NCI-H1417 (cell line): ENCODE results near the gene WWP2.

Source experiments
- DNase-seq, 3 experiments: peaks; one replicate each; lab custom pipeline; 2025; lab: John Stamatoyannopoulos, UW

The WWP2 gene

DNA sequence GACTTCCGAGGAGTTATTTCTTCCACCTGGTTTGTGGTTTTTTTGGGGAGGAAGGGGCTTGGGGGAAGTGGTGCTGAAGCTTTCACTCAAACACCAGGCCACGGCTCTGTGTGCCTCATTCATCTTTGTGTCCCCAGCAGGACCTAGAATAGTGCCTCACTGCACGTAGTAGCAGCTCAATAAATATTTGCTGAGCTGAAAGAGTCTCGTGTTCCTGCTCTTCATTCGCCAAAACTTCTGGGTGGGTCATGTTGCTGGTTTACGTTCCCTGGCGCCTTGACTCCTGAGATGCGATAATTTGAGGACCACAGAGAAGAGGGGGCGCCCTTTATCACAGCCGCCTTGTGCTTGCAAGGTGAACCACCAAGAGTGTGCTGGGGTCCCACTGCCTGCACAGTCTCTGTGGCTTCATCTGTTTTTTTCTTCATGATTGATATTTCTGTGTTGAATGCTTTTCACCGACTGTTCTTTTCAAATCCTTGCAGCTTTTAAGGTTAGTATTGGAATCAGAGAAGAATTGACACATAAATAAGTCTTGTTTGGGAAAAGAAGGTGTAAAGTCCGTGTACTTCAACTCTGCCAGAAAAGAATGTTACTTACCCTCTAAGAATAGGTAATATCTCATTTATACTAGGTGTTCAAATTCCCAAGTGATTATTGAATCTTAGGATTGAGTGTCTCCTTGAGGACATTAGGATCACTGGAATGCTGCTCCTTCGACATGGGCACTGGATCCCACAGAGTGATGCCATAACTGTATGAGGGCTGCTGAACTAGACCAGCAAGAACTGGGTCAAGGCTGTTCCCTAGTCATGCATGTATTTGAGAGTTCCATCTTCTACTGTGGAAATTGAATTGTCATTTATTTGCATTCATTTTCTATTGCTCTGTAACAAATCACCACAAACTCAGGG is 96.3 kb downstream of the WWP2 start:
- DNase-seq, result no peak

DNA sequence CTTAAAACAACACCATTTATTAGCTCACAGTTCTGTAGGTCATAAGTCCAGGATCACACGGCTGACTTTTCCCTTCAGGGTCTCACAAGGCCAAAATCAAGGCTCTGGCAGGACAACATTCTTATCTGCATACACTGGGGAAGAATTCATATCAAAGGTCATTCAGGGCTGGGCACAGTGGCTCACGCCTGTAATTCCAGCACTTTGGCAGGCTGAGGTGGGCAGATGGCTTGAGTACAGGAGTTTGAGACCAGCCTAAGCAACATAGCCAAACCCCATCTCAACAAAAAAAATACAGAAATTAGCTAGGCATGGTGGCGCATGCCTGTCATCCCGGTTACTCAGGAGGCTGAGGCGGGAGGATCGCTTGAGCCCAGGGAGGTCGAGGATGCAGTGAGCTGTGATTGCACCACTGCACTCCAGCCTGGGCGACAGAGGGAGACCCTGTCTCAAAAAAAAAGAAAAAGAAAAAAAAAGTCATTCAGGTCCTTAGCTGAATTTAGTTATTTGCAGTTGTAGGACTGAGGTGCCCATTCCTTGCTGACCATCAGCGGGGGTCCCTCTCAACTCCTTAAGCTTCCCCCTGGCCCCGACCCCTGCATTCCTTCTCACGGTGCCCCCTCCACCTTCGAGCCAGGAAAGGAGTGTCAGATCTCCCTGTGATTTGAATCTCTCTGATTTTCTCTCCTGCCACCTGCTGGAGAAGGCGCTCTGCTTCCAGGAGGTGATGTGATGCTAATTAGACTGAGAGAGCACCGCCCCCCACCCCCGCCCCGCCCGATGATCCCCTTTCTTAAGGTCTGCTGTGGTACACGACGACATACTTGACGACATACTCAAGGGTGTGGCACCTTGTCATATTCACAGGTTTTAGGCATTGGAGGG is 97.2 kb downstream of the WWP2 start:
- no peak for DNase-seq

DNA sequence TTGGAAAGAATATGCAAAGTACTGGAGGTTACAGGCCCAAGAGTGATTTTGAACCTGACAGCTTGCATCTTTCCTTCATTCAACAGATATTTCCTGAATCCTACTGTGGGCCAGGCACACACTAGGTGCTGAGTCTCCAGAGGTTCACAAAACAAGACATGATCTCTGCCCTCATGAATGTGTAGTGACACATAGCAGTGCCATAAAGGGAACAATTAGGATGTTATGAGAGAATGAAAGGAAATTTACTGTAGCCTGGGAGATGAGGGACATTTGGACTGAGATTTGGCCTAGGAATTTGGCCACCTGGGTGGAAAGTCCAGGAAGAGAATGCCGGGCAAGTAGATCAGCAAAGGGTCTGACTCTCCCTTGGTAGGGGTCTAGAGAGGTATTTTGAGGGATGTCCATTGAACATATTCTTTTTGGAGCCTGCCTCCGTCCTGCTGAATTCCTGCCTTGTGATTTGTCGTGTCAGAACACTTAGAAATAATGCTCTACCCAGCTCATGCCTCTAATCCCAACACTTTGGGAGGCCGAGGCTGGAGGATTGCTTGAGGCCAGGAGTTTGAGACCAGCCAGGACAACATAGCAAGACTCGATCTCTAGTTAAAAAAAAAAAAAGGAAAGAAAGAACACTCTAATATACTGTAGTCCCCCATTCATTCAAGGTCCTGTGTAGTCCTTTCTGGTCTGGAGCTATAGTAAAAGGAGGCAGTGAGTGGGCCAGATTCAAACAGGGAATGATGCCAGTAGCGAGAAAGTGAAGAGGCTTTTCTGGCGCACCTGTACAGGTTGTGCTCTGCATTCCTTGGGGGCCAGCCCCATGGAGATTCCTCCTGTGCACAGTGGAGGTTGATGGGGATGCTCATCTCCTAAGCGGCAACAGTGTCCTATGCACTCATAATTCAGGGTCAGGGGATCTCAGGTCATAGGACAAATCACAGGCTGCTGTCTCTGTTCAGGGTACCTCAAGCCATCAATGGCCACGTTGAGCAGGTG is 98.4 kb downstream of the WWP2 start:
- no peak for DNase-seq

DNA sequence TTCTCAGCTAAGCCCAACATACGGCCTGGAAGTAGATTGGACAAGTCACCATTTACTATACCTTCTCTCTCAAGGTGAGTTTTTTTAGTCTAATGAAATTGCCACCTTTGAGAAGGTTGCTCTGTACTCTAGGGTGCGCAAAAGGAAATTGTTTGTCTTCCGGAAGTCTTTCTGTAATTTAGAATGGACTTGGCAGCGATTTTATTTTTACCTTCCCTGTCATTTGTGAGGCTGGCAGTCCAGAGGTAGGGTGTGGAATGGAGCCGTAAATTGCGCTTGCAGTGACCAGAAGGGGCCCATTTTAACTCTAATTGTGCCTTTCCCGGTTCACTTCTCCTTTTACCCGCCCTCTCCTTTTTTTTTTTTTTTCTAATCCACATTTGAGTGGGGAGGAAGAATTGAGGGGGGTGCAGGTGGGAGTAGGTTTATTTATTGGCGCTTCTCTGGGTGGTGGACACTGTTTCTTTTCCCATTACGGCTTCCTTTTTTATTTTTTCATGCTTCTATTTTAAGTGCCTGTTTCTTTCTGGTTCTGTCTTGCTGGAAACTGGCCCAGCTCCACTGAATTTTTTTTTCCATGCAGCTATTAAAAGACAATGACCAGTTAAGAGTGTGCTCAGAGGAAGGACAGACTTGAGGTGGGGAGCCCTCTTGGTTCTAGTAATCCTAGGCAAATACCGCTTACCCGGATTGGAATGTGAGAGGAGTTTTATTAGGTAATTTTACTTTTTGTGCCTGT is 99.3 kb downstream of the WWP2 start:
- peak in 1 of 3 experiments; percentile 61 for DNase-seq

DNA sequence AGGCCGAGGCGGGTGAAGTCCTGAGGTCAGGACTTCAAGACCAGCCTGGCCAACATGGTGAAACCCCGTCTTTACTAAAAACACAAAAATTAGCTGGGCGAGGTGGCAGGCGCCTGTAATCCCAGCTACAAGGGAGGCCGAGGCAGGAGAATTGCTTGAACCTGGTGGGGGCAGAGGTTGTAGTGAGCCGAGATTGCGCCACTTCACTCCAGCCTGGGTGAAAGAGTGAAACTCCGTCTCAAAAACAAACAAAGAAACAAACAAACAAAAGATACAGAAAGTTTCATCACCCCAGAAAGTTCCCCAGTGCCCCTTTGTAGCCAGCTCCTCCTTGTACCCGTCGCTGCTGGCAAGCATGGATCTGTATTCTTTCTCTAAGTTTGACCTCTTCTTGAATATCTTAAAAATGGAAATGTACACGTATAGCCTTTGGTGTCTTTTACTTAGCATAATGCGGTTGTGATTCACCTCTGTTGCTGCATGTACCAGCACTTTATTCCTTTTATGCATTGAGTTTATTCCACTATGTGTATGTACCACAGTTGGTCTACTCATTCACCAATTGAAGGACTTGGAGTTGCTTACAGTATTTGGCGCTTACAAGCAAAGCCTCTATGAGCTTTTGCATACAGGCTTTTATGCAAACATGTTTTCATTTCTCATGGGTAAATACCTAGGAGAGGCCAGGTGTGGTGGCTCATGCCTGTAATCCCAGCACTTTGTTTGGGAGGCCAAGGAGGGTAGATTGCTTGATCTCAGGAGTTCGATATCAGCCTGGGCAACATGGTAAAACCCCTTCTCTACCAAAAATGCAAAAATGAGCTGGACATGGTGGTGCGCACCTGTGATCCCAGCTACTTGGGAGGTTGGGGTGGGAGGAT is 101.5 kb downstream of the WWP2 start:
- DNase-seq, result no peak

DNA sequence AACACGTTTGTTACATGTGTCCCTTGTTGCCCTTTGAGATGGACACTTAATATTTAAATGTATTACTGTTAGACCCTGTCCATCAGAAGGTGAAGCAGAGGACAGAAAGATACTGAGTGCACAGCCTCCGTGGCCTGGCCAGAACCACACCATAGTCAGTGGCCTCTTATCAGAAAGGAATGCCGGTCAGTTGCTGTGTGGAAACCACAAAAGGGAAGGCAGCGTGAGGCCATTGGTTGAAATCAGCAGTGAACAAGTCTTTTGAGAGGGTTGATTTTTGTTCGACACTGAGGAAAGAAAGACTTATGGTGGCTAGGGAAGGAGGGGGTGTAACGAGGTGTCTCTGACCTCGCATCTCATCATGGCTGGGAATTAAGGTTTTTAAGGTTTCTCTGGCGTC is 103.6 kb downstream of the WWP2 start:
- DNase-seq, result no peak

DNA sequence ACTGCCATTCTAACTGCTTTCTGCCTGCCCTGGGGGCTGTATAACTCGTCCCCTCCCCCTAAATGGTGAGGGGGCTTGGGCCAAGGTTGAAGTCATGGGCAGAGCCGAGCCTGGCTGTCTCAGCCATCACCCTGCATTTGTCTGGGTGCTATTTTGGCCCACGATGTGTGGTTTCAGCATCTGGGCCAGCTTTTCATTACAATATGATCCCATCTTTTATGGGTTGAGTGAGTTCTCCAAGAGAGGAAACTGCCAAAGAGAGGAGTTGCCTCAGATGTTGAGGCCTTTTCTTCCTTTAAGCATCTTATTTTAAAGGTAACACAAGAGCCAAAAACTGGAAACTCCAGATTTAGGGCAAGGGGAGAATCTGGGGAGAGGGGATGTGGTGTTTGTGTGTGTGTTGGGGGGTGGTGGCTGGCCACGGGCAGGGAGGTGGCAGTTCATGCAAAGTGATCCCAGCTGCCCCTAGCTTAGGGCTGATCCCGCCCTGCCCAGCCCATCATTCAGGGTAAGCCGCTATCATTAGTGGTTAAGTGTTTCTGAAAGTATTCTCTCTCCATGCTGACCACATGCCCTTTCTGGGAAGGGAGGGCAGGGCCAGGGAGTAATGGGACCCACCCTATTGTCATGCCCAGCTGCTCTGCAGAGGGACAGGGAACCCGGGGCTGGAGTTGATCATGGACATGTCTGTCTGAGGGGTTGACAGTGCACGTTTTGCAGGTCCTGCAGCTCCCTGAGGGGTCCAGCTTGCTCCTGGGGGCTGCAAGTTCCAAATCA is 105.8 kb downstream of the WWP2 start:
- no peak for DNase-seq

DNA sequence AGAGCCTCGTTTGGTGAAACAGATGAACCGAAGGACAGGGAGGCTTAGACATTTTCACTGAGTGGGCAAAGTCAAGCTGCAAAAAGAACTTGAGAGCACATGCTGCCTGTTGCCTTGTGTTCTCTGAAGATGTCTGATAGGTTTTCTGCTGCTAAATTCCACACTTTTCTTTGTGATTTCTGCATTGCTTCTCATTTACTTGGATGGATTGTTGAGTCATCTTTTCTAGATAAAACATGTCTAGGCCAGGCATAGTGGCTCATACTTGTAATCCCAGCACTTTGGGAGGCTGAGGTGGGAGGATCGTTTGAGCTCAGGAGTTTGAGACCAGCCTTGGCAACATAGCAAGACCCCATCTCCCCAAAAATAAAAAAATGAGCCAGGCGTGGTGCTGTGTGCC is 108.6 kb downstream of the WWP2 start:
- no peak for DNase-seq

DNA sequence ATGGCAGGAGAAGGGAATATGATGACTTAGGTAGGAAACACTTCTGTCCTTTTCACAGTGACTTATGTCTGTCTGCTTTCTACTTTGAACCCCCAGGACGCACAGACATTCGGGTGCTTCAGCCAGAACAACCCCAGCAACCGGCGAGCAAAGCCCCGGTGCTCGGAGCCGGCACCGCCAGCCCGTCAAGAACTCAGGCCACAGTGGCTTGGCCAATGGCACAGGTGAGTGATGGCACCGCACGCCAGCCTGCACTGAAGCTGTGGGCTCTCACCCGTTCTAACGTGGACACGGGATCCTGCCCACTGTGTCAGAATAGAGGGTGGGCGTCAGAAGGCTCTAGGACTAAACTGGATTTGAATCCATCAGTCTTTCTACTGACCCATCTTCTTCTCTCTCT is 109.6 kb downstream of the WWP2 start:
- DNase-seq, result no peak

DNA sequence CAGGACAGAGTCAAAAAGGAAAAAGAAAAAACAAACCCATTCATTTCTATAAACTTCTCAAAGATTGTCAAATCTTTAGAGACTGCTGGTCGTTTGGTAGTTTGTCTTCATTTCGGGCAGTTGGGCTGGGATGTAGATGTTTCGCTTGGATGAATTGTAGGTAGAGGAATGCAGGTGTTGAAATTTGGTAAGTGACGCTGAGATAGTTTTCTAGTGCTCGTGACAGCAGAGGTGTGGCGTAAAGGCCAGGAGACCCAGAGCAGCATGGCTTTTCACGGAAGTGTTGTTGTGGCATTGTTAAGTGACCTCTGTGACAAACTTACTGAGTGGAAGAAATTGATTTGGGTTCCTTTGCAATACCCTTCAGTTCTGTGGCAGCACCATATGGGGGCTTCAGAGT is 110.8 kb downstream of the WWP2 start:
- DNase-seq, result no peak

DNA sequence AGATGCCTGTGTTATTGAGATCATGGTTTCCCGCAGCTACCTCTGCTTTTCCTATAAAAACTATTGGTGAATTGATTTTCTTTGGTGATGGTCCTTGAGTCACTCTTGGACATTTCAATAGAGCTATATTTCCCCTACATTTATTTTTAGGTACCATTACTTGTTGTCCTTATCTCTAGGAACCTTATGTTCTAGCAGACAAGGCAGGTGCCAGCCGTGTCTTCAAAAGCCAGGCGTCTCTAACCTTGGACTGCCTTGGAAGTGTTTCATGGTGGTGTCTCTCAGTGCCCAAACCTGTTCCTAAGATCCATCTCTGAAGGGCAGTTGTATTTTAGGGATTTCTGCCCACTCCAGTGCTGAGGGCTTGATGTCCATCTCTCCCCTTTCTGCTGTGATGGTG is 111.7 kb downstream of the WWP2 start:
- DNase-seq, result no peak

DNA sequence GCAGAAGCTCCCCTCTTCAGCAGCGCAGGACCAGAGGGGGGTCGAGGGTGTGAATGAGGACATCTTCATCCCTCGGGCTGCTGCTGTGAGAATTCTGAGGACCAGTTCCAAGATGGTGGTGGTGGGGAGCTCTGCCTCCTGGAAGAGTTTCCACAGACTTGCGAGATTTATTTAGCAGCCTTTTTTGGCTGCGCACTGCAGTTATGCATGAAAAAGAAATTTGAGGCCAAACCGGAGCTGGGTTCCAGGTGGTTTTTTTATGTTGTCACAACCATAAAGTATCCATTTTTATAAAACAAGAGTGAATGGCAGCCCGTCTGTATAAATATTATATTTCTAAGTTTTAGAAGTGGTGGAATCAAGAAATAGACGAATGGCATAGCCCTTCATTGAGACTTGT is 112.1 kb downstream of the WWP2 start:
- DNase-seq, result no peak

DNA sequence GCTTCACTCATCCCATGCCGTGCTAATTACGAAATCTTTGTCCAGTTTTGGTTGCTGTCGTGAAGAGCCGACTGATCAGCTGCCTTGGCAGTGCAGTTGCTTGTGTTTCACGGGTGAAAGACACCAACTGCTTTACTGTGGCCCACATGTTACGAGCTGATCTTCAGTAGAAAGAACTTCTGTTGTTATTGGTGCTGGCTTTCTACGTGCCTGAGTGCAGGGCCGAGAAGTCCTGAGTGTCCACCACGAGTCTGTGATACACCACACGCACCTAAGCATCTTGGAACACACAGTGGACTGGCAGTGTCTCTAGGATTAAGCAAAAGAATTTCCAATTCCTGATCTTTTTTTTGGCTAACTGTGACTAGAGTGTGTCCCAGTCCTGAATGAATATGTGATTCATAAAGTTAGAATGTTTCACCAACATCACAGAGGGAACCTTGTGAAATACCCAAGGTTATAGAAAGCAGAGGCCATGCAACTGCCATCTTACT is 118.6 kb downstream of the WWP2 start:
- DNase-seq, result no peak

DNA sequence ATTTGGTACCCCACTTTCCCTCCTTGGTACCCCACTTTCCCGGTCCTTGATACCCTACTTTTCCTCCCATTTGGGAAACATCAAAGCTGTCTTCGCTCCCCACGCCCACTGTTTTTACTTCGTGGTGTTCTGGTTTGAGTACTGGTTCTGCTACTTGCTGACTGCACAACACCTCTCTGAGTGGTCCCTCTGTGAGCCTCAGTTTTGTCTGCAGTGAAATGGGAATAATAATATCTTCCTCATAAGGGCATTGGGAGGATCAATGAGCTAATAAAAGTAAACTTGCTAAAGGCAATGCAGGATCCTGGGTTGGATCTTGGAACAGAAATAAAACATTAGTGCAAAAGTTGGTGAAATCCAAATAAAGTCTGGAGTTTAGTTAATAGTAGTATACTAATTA is 119.0 kb downstream of the WWP2 start:
- no peak for DNase-seq

DNA sequence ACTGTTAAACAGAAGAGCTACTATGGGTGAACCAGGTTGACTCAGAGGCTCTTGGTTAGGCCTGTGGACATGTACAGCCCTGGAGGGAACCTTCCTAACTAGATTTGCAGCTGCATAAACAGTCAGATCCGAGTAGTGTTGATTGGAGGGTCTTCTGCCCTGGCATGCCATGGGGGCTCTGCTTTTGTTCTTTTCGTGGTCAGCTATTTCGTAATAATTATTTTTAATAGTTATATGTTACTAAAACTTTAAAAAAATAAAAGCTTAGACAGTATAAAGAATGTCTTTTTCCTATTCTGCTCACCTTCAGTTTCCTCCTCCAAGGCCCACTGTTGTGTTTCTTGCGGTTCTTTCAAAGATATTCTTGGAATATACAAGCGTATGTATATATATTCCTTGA is 121.6 kb downstream of the WWP2 start:
- no peak for DNase-seq

DNA sequence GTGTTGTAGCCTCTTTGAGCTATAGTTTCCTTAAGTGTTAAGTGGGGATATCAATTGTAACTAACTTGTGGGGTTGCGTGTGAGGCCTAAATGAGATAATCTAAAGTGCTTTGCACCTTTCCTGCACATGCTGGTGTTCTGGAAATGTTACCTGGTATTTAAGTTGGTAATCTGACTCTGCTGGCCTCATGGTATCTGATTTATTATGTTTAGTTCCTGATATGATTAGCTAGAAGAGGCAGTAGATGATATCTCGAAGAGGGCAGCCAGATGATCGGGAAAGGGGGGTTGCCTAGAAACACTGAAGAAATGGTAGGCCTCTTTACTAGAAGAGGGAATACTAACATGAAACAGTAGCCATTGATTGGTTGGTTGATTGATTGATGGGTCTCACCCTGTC is 123.6 kb downstream of the WWP2 start:
- DNase-seq, result no peak

DNA sequence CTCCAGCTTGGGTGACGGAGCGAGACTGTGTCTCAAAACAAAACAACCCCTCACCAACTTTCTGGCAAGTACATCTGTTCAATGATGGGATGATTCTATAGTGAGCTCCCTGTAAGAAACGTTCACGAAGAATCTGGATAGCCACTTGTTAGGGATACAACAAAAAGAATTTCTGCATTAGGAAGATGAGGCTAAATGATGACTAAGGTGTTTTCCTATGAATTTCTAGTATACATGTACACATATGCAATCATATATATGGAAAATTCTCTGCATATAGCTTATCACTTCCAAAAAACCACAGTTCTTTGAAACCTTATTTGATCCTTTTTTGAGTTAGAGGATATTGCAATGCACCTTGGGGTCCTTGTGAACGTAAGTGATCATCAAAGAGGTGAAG is 124.6 kb downstream of the WWP2 start:
- no peak for DNase-seq

DNA sequence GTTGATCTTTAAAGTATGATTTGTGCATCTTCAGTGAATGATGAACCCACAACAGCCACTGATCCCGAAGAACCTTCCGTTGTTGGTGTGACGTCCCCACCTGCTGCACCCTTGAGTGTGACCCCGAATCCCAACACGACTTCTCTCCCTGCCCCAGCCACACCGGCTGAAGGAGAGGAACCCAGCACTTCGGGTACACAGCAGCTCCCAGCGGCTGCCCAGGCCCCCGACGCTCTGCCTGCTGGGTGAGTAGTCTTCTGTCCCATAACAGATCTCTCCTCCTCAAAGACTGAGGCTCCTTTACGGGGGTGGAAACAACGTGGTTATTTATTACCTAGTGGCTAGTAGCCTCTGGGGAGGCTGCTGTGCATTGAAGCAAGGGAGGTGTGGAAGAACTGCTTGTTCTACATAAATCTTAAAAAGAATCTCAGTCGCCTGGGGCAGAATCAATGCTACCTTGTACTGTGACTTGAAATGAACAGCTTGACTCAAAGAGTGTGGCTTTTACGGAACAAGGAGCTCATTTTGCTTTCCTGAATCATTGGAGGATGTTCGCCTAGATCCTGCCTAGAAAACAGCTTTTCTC is 126.0 kb downstream of the WWP2 start:
- no peak for DNase-seq
